Spleen (tissue), 11 donors: ENCODE measurements around the gene PRRG3. TPM values are rescaled to one million over a fixed set of nuclear protein-coding genes. Genes with fewer than 3 reads are reported as not detected.
"Not testable (repeated sequence)": the region's sequence is repeated elsewhere in the genome, so short reads cannot be mapped to it uniquely, and the experiment has no call there.

Experiments used
- DNase-seq: peaks from one replicate; pipeline ENCODE4 v3.0.0-alpha.2; 2020
- H3K27ac ChIP-seq, 8 donors: fragments of 200-600 bp; sonication (generic) in 7 of 8; 1 replicate in 4 of 8; 2 replicates in 4 of 8; pipeline versions ENCODE4 v1.5.0 to v1.8.0; 2016 to 2021; ENCODE audit warnings: inconsistent platforms in 4 of 8, mild to moderate bottlenecking in 4 of 8, moderate library complexity in 1 of 8
- H3K27me3 ChIP-seq, 7 donors: fragments of 200-600 bp; sonication (generic) in 6 of 7; replicated peaks in 1 of 7; 1 replicate in 4 of 7; 2 replicates in 3 of 7; pipeline versions ENCODE4 v1.5.0 to v1.8.0; 2016 to 2021; ENCODE audit warnings: inconsistent platforms in 3 of 7, mild to moderate bottlenecking in 1 of 7
- H3K36me3 ChIP-seq, 6 donors: fragments of 200-600 bp; sonication (generic) in 5 of 6; 1 replicate in 4 of 6; 2 replicates in 2 of 6; pipeline versions ENCODE4 v1.5.0 to v1.8.0; 2016 to 2021; ENCODE audit warnings: inconsistent platforms in 2 of 6
- H3K4me1 ChIP-seq, 6 donors: fragments of 200-600 bp; sonication (generic) in 5 of 6; 1 replicate in 3 of 6; 2 replicates in 3 of 6; pipeline versions ENCODE4 v1.5.0 to v1.8.0; 2016 to 2021; ENCODE audit warnings: inconsistent platforms in 3 of 6
- H3K4me3 ChIP-seq, 8 donors: fragments of 200-600 bp; sonication (generic) in 7 of 8; 1 replicate in 4 of 8; 2 replicates in 4 of 8; pipeline versions ENCODE4 v1.5.0 to v1.8.0; 2016 to 2021; ENCODE audit warnings: inconsistent platforms in 4 of 8, mild to moderate bottlenecking in 4 of 8, moderate library complexity in 2 of 8
- H3K9me3 ChIP-seq, 8 donors: fragments of 200-600 bp; sonication (generic) in 7 of 8; 1 replicate in 4 of 8; 2 replicates in 4 of 8; pipeline versions ENCODE4 v1.5.0 to v1.8.0; 2016 to 2021; ENCODE audit warnings: inconsistent platforms in 4 of 8
- POLR2A ChIP-seq, 3 donors: fragments of 450-650 bp; IDR thresholded peaks; one replicate each; pipeline ENCODE4 v1.5.1; 2017; ENCODE audit warnings: antibody characterized with exemption in 3 of 3, mild to moderate bottlenecking in 1 of 3
- POLR2AphosphoS5 ChIP-seq, 3 donors: sonication (generic); formaldehyde crosslinking; IDR thresholded peaks; one replicate each; pipeline ENCODE4 v1.5.1; 2017; ENCODE audit warnings: antibody characterized with exemption in 3 of 3
- WGBS, 5 donors: extraction: QIAGEN DNeasy Blood & Tissue Kit in 3 of 5; methylation state at CpG; one replicate each; pipeline versions ENCODE4 v1.1.5 to v1.1.7; 2013 to 2018; 5-methylcytosine and 5-hydroxymethylcytosine counted together
- intact Hi-C: fragments of 100-400 bp; cut with DNase I; formaldehyde crosslinking; loops from one replicate; pipeline ENCODE4 v1.15.0; 2023; ENCODE audit warnings: low total_unique reads
- polyA plus RNA-seq, 3 donors: library from polyadenylated mRNA; stranded (reverse); fragments of 200-250 nt; gene quantifications; one replicate each; pipeline ENCODE4 v1.2.1, GENCODE V29; 2013
- total RNA-seq, 7 donors: library from RNA; depleted of rRNA in 3 of 7; stranded (reverse); fragments of >200 nt in 3 of 7; fragmentation: NEBNext Ultra II Directional in 4 of 7; extraction: Animal tissue kit (Norgen Biotek cat#: 25700) in 4 of 7; gene quantifications; one replicate each; pipeline versions ENCODE4 v1.1.0 to v1.2.1, GENCODE V29; 2016 to 2021
- TF ChIP-seq, protein P1 (sequence below), 11 experiments: fragments of 200-600 bp in 7 of 11; fragments of 450-650 bp in 4 of 11; sonication (generic) in 4 of 11; IDR thresholded peaks in 8 of 11; conservative IDR thresholded peaks in 3 of 11; 1 replicate in 7 of 11; 2 replicates in 4 of 11; pipeline versions ENCODE4 v1.4.0 to v1.8.0; 2016 to 2021; ENCODE audit warnings: antibody characterized with exemption in 11 of 11, inconsistent platforms in 4 of 11, mild to moderate bottlenecking in 1 of 11
- donor health status: healthy with polysubstance abuse.
- donor health status: DM: no; HTN: no; CAD: no; lungs with moderate emphysema.
- donor health status: DM: no; HTN: no; CAD: no.
- donor health status: Bipolar disorder and iron deficiency.
- donor health status: healthy.
- donor health status: DM: no; HTN: no; CAD: no.
- donor health status: DM: yes; HTN: yes; CAD: no.

Gene PRRG3
- total and polyA plus RNA-seq, 10 donors: 0.06 to 4.3 (median 1.5) TPM

DNA sequence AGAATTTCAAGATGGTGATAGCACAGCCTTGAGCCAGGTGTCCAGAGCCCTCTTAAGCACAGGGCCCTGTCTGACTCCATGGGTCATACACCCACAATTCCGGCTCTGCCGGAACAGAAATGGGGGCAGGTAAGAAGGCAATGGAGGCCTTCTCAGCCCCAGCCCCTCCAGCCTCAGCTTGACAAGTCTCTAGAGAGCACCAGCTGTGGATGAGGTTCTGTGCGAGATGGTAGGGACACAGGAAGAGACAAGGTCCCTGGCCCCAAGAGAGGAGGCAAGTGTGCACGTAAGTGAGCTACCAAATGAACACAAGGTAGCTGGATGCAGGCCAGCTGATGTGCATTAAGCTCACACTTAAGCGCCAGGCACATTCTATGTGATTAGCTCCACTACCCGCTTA lies 2.4 kb upstream of the PRRG3 start:
- no peaks in the 10 kb centered on the region for H3K4me1 ChIP-seq
- H3K36me3 ChIP-seq: no peaks in the 10 kb centered on the region
- WGBS, 5 donors: 79 to 95% (median 86%) methylated on average over 4 to 6 of the region's 6 CpGs
- H3K27ac ChIP-seq: no peak overlapping the region
- no peak for DNase-seq
- H3K27me3 ChIP-seq: peaks cover 0 to 20% (median 11%) of the 10 kb centered on the region in 7 donors
- no peak overlapping the region for H3K4me3 ChIP-seq
- intact Hi-C loops: no loop called here
- TF ChIP-seq POLR2A (IDR thresholded peaks at IDR 0.05) (no peak), POLR2AphosphoS5 (IDR thresholded peaks at IDR 0.05) (no peak)
- TF ChIP-seq, protein P1, sequence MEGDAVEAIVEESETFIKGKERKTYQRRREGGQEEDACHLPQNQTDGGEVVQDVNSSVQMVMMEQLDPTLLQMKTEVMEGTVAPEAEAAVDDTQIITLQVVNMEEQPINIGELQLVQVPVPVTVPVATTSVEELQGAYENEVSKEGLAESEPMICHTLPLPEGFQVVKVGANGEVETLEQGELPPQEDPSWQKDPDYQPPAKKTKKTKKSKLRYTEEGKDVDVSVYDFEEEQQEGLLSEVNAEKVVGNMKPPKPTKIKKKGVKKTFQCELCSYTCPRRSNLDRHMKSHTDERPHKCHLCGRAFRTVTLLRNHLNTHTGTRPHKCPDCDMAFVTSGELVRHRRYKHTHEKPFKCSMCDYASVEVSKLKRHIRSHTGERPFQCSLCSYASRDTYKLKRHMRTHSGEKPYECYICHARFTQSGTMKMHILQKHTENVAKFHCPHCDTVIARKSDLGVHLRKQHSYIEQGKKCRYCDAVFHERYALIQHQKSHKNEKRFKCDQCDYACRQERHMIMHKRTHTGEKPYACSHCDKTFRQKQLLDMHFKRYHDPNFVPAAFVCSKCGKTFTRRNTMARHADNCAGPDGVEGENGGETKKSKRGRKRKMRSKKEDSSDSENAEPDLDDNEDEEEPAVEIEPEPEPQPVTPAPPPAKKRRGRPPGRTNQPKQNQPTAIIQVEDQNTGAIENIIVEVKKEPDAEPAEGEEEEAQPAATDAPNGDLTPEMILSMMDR (IDR thresholded peaks at IDR 0.05 in 8 of 11, conservative IDR thresholded peaks at IDR 0.05 in 3 of 11): no peak
- no peaks in the 10 kb centered on the region for H3K9me3 ChIP-seq

DNA sequence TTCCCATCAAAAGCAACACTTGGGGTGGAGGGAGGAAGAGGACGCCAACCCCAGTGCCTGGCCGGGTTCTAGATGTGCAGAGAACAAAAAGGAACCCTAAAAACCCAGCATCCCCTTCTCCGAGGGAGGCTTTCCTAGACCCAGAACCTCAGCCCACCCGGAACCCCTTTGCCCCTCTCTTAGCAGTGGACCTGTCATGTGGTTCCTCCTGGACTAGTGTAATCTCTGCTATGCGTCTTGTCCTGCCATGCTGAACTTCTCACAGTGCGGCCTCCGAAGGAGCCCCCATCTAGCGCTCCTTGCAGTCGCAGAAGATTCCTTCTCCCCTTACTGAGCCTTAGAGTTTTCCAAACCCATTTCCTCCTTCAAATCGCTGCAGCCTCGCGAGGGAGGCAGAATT lies 1.1 kb upstream of the PRRG3 start:
- DNase-seq: no peak
- Histone ChIP-seq H3K36me3 (no peaks in the 10 kb centered on the region), H3K27ac (no peak overlapping the region), H3K27me3 (peaks cover 0 to 20% (median 11%) of the 10 kb centered on the region in 7 donors), H3K9me3 (no peaks in the 10 kb centered on the region), H3K4me1 (no peaks in the 10 kb centered on the region), H3K4me3 (peak overlapping the region in 1 of 8 donors; percentile 47)
- intact Hi-C loops: no loop called here
- TF ChIP-seq POLR2AphosphoS5 (IDR thresholded peaks at IDR 0.05) (no peak), POLR2A (IDR thresholded peaks at IDR 0.05) (no peak)
- TF ChIP-seq, protein P1 (IDR thresholded peaks at IDR 0.05 in 8 of 11, conservative IDR thresholded peaks at IDR 0.05 in 3 of 11): no peak
- WGBS, 5 donors: 65 to 73% (median 68%) methylated on average over 9 to 12 of the region's 12 CpGs

DNA sequence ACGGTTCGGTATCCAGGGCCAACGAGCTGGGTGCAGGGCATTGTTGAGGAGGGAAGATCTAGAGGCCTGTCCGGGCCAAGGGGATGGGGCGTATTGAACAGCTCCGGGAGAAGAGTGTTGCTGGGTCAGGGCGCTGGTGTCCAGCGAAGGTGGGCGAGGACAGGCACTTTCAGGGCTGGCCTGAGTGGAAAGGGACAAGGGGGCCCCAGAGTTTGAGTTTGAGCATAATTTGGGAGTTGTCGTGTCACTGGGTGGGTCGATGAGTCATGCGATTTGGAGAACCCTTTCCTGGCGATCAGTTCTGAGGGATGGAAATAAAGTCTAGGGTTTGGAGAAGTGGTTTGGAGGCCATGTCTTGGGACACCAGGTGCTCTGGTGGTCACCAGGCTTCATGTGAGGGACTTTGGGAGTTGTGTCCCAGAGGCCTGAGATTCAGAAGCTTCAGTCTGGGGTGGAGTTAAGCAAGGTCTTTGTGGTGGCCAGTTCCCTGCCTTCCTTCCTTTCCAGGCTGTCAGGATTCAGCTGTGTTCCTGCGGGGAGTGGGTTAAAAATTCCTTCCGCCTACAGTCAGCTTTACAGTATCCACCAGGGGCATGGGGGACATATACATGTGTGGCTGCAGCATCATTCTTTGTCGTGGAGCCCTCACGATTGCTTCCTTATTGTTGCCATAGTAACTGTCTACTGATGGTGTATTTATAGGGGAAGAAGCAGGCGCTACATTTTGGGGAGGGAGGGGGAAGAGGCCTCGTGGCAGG lies 504 bp downstream of the PRRG3 start:
- Histone ChIP-seq H3K27ac (no peak overlapping the region), H3K36me3 (no peaks in the 10 kb centered on the region), H3K9me3 (no peaks in the 10 kb centered on the region), H3K4me3 (peak overlapping the region in 3 of 8 donors; percentile 16 to 47 (median 23)), H3K27me3 (peaks cover 0 to 20% (median 11%) of the 10 kb centered on the region in 7 donors), H3K4me1 (no peaks in the 10 kb centered on the region)
- TF ChIP-seq POLR2A (IDR thresholded peaks at IDR 0.05): no peak
- TF ChIP-seq, protein P1 (IDR thresholded peaks at IDR 0.05 in 8 of 11, conservative IDR thresholded peaks at IDR 0.05 in 3 of 11): no peak
- no peak for TF ChIP-seq POLR2AphosphoS5 (IDR thresholded peaks at IDR 0.05)
- no peak for DNase-seq
- WGBS, 5 donors: 11 to 46% (median 18%) methylated on average over 17 to 19 of the region's 19 CpGs
- intact Hi-C loops: no loop called here

DNA sequence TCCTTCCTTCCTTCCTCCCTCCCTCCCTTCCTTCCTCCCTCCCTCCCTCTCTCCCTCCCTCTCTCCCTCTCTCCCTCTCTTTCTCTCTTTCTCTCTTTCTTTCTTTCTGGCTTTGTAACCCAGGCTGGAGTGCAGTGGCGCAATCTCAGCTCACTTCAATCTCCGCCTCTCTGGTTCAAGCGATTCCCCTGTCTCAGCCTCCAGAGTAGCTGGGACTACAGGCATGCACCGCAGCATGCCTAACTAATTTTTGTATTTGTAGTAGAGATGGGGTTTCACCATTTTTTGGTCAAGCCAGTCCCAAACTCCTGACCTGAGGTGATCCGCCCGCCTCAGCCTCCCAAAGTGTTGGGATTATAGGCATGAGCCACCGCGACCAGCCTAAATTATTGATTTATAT lies 1.8 kb downstream of the PRRG3 start:
- H3K4me1 ChIP-seq, DNase-seq, H3K36me3 ChIP-seq, H3K4me3 ChIP-seq, intact Hi-C loops, H3K27ac ChIP-seq, H3K9me3 ChIP-seq: not testable (repeated sequence)
- 91 to 98% (median 93%) methylated on average over 8 of the region's 8 CpGs for WGBS, 5 donors
- H3K27me3 ChIP-seq: peaks cover 0 to 20% (median 11%) of the 10 kb centered on the region in 7 donors
